Neutrophil (primary cell): ENCODE measurements around the gene MTG1.
"Not testable (repeated sequence)": the region's sequence is repeated elsewhere in the genome, so short reads cannot be mapped to it uniquely, and the experiment has no call there.

Source experiments
- H3K27ac ChIP-seq: fragments of 200-600 bp; sonication (generic); 2 replicates; pipeline ENCODE4 v1.5.1; 2016; ENCODE audit warnings: mild to moderate bottlenecking, moderate library complexity
- H3K27me3 ChIP-seq: fragments of 200-600 bp; sonication (generic); 2 replicates; pipeline ENCODE4 v1.6.0; 2016; ENCODE audit warnings: mild to moderate bottlenecking
- H3K36me3 ChIP-seq: fragments of 200-600 bp; sonication (generic); 2 replicates; pipeline ENCODE4 v1.5.1; 2017
- H3K4me1 ChIP-seq, 2 experiments: fragments of 200-600 bp in 1 of 2; sonication (generic) in 1 of 2; 1 replicate in 1 of 2; 2 replicates in 1 of 2; pipeline versions ENCODE4 v1.5.1 to v1.6.1; 2013 to 2016; ENCODE audit warnings: low read depth in 1 of 2, low read length in 1 of 2, mild to moderate bottlenecking in 1 of 2, moderate library complexity in 1 of 2; ENCODE audit not compliant: control insufficient read depth in 1 of 2, insufficient read depth in 1 of 2
- H3K4me3 ChIP-seq, 2 experiments: fragments of 200-600 bp in 1 of 2; sonication (generic) in 1 of 2; 1 replicate in 1 of 2; 2 replicates in 1 of 2; pipeline ENCODE4 v1.5.1; 2013 to 2016; ENCODE audit warnings: low read depth in 1 of 2, low read length in 1 of 2, mild to moderate bottlenecking in 1 of 2, moderate library complexity in 1 of 2
- H3K9me3 ChIP-seq: fragments of 200-600 bp; sonication (generic); 2 replicates; pipeline ENCODE4 v1.5.1; 2016
- CTCF ChIP-seq: fragments of 200-600 bp; sonication (generic); IDR thresholded peaks from 2 replicates; pipeline ENCODE4 v1.5.1; 2016; ENCODE audit warnings: antibody characterized with exemption

Gene MTG1

GRCh38 chr10:133411523-133412380 lies 17.8 kb downstream of the MTG1 start:
- Histone ChIP-seq H3K9me3 (no peaks in the 10 kb centered on the region), H3K36me3 (peaks cover 3% of the 10 kb centered on the region), H3K4me3 (no peak overlapping the region), H3K27me3 (no peaks in the 10 kb centered on the region), H3K27ac (no peak overlapping the region), H3K4me1 (no peaks in the 10 kb centered on the region)
- no peak for TF ChIP-seq CTCF

- H3K4me3 ChIP-seq = no peak overlapping the region
- H3K4me1 ChIP-seq = no peaks in the 10 kb centered on the region
- no peaks in the 10 kb centered on the region for H3K27me3 ChIP-seq
- peaks cover 3% of the 10 kb centered on the region for H3K36me3 ChIP-seq
- TF ChIP-seq CTCF = no peak
- H3K9me3 ChIP-seq = no peaks in the 10 kb centered on the region
- no peak overlapping the region for H3K27ac ChIP-seq
Observed at GRCh38 chr10:133412381-133412711, 18.4 kb downstream of the MTG1 start.

- H3K4me1 ChIP-seq, H3K9me3 ChIP-seq, H3K4me3 ChIP-seq, H3K27ac ChIP-seq, H3K27me3 ChIP-seq: not testable (repeated sequence)
- peaks cover 13% of the 10 kb centered on the region for H3K36me3 ChIP-seq
Observed at GRCh38 chr10:133414401-133414800, 20.4 kb downstream of the MTG1 start.

GRCh38 chr10:133415752-133416151 lies 21.8 kb downstream of the MTG1 start:
- Histone ChIP-seq H3K36me3 (peaks cover 19% of the 10 kb centered on the region), H3K4me3 (no peak overlapping the region)
- no peak for TF ChIP-seq CTCF

GRCh38 chr10:133418289-133418993 lies 24.5 kb downstream of the MTG1 start:
- peaks cover 19% of the 10 kb centered on the region for H3K36me3 ChIP-seq
- peaks cover 24% of the 10 kb centered on the region for H3K27me3 ChIP-seq
- H3K9me3 ChIP-seq = no peaks in the 10 kb centered on the region
- no peak overlapping the region for H3K27ac ChIP-seq
- no peak for TF ChIP-seq CTCF
- H3K4me3 ChIP-seq = no peak overlapping the region
- no peaks in the 10 kb centered on the region for H3K4me1 ChIP-seq

More at GRCh38 chr10:133415752-133416151, 21.8 kb downstream of the MTG1 start:
- Histone ChIP-seq H3K4me1 (no peaks in the 10 kb centered on the region), H3K9me3 (no peaks in the 10 kb centered on the region), H3K27ac (no peak overlapping the region), H3K27me3 (no peaks in the 10 kb centered on the region)
